Right ventricle myocardium superior (tissue), 1 donor: ENCODE measurements around the gene ANKRD9. TPM values are rescaled to one million over a fixed set of nuclear protein-coding genes. Genes with fewer than 3 reads are reported as not detected.

Experiments used
- ATAC-seq: fragments of 200-7000 bp; cut with Tn5 transposase; one replicate; pipeline ENCODE4 v1.9.1; 2020; ENCODE audit warnings: mild to moderate bottlenecking; ENCODE audit not compliant: poor library complexity
- DNase-seq: peaks from one replicate; pipeline ENCODE4 v3.0.0-alpha.2; 2020
- intact Hi-C: fragments of 100-400 bp; cut with DNase I; formaldehyde crosslinking; loops from one replicate; pipeline ENCODE4 v1.11.2; 2022
- total RNA-seq: library from RNA; stranded (reverse); fragmentation: NEBNext Ultra II Directional; extraction: Animal tissue kit (Norgen Biotek cat#: 25700); gene quantifications from one replicate; pipeline ENCODE4 v1.2.1, GENCODE V29; 2021
- donor health status: DM: no; HTN: yes; CAD: no; lungs with severe emphysema.

Gene ANKRD9
- total RNA-seq, 1 donor from 2014 or later = 159 TPM

DNA sequence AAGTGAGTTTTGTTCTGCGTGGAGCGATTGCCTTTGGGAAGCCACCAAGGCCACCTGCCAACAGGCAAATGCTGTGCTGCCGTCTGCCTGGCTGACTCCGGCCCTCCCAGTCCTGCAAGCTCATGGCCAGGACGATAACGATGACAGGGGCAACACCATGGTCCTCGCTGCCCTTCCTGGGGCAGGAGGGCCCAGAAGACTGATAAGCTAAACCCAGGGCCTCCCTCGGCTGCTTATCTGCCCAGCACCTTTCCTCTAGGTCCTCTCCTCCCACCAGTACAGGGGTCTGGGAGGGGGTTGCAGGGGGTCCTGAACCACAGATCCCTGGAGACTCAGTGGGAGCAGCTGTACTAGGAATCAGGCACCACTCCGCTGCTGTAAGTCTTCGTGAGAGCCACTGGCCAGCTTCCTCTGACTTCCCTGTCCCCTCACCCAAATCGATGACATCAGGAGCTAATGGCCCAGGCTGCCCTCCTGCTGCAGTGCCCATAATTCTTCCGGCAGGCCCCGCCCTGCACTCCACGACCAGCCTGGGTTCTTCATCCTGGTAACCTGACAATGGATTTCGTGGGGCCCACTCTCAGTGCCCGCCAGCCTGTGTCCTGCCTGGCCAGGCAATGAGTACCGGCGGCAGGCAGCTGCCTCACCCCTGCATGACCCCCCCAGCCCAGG, 5.1 kb downstream of the ANKRD9 start:
- DNase-seq = peak; percentile 55
- intact Hi-C loops = no loop called here
- peak; percentile 5 for ATAC-seq

DNA sequence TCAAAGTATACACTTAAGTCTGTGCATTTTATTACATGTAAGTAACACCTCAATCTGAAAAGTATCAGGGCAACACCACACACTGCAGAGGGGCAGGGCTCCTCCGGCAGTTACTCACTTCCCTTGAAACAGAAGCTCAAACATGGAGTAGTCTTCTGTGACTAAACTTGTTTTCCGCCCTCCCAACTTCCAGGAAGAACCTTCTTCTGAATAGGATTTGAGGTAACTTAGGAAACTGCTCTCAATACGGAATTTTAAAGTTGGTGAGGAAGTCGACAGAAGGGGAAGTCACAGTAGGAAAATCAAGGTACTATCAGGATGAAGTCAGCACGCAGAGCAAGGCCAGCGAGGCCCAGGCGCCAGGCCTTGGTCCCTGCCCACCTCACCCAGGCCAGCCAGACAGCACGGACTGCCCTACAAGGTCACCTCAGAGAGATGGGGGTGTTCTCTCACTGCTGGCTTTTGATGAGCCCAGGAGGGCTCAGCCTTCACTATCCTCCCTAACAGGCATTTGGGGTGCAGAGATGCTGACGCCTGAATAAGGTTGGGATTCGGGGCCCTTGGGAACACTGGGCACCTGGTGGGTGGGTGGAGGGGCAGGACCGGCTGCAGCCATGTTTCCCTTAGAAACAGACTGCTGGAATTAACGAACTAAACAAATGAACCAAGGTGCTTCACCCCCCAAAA, 5.8 kb downstream of the ANKRD9 start:
- ATAC-seq = no peak
- intact Hi-C loops = no loop called here
- DNase-seq = peak; percentile 61

DNA sequence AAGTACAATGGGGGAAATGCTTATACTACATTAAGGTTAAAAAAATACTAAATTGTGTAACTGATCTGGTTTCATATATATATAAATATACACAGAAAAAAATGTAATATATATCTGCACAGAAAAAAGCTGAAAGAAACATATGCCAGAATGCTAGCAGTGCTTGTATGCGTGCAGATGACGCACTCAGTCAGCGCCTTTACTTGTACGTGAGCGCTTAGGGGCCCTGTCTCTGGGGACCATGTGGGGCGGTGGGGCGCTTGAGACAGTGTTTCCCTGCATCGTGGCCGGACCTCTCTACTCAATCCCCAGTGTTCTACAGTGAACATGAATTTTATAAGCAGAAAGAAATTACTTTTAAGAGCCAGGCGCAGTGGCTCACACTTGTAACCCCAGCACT, 7.0 kb downstream of the ANKRD9 start:
- DNase-seq = no peak
- no peak for ATAC-seq
- intact Hi-C loops = no loop called here

DNA sequence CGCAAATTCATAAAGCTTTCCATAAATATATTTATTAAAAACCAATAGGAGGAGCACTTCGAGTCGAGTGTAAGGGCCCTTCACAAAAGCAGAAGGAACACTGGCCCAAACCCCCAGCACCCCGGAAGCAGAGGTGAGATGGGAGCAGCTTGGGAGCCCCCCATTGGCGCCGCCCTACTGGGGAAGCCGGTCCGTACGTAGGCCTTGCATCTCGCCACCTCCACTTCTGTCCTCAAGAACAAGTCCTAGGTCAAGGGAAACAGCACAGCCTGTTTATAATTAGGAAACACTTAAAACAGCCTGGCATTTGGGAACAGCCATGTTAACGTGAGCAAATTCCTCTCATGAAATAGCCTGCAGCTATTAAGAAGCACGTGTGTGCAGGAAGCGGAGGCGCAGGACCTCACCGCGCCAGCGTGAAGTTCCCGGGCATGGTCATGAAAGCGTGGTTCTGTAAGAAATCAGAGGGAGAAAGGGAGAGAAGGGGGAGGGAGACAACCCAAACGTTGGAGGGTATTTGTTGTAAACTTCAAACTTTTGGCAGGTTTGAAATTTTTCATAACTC, 7.7 kb downstream of the ANKRD9 start:
- peak; percentile 51 for DNase-seq
- peak; percentile 2 for ATAC-seq
- intact Hi-C loops = no loop called here

DNA sequence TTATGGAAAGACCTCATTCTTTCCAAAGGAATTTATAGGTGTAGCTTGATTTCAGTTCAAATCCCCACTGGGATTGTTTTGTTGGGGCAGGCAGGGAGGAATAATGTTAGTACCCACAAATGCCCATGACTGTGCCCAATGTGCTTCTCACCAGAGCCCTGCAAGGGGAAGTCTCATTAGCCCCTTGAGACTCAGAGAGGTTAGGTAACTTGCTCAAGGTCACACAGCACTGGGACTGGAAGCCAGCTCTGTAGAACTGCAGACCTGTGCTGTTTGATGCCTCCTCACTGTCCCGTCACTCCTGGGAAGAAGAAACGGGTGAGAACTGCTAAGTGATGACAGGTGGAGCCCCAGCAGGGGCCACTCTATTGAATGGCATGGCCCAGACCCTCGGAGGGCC, 8.9 kb downstream of the ANKRD9 start:
- ATAC-seq (no peak), DNase-seq (no peak)
- intact Hi-C loops = no loop called here

DNA sequence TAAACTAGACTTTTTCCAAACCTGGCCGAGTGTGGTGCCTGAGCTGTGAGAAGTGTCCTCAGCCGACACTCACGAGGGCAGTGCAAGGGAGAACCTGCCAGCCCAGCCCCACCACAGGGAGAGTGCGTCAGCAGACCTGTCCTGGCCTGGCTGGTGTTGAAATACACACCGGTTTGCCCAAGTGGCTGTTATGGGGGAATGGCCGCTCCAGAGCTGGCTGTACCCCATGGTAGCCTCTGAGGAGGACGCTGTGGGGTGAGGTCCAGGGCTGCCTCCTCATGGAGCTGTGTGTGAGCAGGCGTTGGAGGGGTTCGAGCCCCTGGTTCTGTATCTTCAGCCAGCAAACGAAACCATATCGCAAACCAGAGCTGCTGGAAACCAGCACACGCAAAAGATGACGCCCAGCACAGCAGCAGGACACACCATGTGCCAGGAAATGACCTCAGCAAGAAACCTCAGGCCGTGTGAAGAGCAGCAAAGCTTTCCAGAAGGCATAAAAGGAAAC, 9.4 kb downstream of the ANKRD9 start:
- DNase-seq (peak; percentile 82), ATAC-seq (peak; percentile 72)
- intact Hi-C loops = no loop called here

DNA sequence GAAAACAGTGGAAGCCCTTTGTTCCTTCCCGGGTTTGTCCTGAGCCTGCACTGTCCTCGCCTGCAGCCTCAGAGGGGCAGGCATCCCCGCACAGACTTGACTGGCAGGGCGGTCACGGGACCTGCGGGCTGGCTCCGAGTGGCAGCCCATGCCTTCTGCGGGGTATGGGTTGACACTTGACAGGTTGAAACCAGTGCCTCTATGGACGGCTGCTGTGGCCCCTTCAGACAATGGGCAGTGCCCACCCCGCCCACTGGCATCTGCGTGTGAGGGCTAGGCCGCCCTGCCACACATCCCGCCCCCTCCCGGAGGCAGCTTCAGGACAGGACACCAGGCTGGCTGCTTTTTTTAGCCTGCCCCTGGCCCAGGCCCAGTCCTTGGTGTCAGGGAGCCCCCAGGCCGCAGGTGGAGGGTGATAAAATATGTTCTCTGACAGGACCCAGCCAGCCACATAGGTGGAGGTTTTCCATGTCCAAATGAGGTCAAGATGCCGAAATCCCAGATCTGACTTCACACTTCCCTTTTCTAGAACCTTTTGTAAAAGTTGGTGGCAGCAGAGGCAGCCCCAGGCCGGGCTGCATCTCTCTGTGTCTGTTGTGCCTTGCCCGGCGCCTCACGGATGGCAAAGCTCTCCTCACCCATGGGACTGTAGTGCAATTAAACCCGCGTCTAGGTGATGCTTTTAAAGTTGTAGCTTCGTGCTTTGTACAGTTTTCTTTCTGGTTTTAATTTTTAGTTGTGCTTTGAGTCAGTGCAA, 10.0 kb downstream of the ANKRD9 start:
- peak; percentile 91 for DNase-seq
- intact Hi-C loops = no loop called here
- peak; percentile 74 for ATAC-seq

DNA sequence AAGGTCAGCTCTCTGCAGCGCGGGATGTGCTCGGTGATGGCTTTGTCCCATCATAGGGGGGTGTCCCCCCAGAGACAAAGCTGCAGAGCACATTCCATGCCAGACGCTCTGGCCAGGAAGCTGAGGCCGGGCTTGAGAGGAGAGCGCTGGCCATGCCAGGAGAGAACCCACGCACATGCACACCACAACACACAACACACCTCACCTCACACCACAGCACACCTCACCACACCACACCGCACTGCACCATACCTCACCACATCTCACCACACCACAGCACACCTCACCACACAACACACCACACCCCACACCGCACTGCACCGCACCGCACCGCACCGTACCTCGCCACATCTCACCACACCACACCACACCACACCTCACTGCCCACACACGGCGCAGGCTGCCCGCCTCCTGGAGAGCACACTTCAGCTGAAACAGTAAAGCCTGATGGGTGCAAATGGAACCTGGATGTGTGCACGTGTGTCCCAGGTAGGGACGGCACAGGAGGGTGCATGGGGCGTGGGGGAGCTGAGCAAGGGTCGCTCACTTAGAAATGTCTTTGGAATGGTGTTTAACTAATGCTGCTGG, 10.8 kb downstream of the ANKRD9 start:
- no peak for DNase-seq
- intact Hi-C loops = no loop called here
- no peak for ATAC-seq

DNA sequence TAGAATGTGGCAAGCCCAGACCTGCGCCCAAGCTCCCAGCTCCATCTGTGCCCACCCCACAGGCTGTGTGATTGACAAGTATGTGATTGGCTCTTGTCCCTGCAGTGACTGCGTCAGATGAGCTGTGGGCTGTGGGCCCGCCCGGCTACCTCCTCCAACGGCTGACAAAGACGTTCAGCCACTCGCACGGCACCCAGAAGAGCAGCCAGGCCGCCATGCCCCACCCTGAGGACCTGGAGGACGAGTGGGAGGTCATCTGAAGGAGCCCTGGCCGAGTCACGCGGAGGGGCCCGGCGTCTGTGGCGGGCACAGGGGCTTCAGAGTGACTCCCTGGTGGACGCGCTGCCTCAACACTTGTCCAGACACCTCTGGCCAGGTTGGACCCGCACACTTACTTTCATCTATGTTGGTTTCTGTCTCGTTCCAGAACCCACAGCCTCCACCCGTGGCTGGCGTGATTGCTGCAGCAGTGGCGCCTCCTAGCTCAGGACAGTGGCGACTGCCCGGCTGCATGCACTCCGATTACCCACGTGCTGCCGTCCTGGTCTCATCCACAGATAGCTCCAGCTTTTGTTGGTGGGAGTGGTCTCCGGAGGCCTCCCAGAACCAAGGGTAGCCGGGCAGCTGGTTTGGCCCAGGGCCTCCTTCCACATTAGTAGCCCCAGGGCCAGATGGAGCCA, 11.4 kb downstream of the ANKRD9 start:
- peak; percentile 53 for DNase-seq
- intact Hi-C loops = no loop called here

DNA sequence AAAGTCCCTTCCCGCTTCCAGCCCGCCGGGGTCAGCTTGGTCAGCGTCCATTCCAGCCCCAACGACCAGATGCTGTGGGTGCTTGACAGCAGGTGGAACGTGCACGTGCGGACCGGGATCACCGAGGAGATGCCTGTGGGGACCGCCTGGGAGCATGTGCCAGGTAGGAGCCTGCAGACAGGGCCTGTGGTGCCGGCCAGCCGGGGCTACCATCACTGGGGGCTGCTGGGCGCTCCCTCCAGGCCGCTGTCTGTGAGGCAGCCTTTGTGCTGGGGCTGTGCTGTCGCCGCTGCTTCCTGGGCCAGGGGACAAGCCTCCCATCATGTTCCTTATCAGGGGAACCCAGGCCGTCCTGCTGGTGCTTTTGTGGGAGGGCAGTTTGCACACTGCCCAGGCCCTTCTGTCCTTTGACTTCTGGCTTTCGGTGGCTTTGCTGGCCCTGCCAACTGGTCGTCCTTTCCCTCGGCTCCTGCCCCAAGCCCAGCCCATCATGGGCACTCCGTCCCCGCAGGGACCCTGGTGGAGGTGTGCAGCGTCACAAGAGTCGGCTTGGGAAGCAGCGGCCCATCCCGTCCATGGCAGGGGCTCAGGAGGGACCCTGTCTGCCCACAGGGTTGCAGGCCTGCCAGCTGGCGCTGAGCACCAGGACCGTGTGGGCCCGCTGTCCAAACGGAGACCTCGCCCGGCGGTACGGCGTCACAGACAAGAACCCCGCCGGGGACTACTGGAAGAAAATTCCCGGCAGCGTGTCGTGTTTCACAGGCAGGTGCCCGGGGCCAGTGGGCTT, 12.4 kb downstream of the ANKRD9 start:
- ATAC-seq = no peak

More for the DNA sequence above, 11.4 kb downstream of the ANKRD9 start:
- no peak for ATAC-seq

DNA sequence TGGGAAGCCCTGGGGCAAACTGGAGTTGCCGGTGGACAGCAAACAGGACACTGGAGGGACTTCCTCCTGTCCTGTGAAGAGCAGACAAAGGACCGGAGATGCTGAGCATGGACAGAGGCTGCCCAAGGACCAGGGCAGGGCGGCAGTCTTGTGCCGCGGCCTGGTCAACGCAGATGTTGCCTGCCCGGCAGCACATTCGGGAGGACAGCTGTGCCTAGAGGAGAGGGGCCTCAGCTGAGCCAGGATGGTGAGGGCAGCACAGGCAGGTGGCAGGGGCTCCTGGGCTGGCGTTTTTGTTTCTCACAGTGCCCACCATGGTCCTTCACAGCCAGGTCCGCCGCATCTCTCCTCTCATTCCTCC, 13.3 kb downstream of the ANKRD9 start:
- DNase-seq = no peak
- ATAC-seq = no peak
- intact Hi-C loops = no loop called here

More for the DNA sequence above, 12.4 kb downstream of the ANKRD9 start:
- intact Hi-C loops = no loop called here
- no peak for DNase-seq

DNA sequence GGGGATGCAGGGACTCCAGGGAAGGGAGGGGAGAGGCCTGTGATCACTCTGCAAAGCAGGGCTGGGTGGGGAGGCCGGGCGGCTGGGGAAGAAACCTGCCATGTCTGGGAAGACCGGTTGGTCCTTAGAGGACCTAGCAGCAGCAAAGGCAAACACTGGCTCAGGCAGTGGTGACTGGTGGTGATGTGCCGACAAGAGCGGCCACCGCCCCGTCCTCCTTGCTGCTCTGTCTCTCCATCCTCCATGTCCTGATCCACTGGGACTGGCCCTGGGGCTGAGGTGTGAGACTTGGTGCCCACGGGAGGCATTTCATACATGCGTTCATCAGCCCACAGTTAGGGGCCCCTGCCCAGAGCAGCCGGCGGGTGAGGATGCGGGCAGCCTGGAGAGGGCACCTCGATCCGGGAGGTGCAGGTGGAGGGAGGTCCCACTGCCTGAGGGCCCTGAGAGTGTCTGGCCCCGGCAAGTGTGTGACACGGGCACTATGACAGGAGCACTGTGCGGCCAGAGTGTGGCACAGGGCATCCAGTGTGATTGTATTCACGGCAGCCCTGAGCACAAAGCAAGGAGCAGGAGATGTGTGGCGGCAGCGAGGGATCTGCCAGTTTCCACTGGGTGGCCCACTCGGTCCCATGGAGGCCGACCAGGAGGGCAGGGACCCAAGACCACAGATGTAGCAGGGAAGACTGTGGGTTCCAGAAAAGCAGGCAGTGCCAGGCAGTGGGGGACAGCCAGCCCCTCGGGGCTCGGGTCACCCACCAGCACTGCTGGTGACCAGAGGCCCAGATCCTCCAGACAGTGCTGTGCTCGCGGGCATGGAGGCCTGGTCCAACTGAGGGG, 13.9 kb downstream of the ANKRD9 start:
- no peak for DNase-seq
- intact Hi-C loops = no loop called here
- ATAC-seq = no peak

DNA sequence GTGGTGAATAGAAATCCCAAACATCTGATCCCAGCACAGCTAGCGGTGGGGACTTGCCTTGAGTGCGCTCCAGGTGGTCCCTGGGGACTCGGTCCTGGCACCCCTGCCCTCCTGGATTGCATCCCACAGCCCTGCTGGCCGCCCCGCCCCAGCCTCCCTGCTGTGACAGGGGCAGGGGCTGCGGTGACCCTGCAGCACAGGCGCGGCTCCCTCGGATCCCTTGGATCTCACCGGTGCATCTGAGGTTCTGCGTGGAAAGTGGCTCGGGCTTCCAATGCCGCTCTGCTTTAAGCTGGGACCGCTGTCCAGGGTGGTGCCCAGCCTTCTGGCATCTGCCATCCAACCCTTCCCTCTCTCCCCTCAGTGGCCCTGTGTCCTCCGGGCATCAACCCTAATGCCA, 16.0 kb downstream of the ANKRD9 start:
- intact Hi-C loops = no loop called here
- DNase-seq = peak; percentile 28
- ATAC-seq = no peak

DNA sequence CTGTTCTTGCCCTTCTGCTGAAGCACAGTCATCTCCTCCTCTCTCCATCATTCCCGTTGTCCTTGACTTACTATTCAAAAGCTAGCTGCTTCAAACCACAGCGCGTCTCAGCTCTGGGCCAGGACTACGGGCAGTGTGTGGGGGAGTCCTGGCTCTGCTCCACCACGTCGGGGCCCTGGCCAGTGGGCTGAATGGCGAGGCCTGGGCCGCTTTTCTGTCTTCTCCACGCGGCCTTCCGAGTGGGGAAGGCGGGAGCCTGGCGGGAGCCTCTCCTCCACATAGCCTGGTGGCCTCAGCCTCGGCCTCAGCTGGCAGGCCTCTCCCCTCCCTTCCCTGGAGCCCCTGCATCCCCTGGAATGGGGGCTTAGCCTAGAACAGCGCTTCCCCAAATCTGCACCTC, 16.5 kb downstream of the ANKRD9 start:
- DNase-seq = peak; percentile 16
- intact Hi-C loops = no loop called here

DNA sequence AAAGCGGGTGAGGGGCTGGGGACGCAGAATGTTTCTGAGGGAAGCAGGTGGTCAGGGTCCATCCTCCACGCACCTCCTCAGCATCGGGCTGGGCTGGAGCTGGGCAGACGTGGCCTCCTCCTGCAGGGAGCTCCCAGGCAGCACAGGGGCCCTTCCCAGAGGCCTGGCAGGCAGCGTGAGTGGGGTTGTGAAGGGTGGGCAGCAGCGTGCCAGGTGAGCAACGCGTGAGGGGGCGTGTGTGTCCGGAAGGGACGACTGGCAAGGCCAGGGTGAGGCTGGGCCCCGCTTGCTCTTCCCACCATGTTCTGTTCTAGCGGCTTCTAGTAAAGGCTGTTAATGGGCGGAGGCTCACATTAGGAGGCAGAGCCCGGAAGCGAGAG, 17.1 kb downstream of the ANKRD9 start:
- DNase-seq (peak; percentile 10), ATAC-seq (no peak)
- intact Hi-C loops = no loop called here

More for the DNA sequence above, 16.5 kb downstream of the ANKRD9 start:
- no peak for ATAC-seq

DNA sequence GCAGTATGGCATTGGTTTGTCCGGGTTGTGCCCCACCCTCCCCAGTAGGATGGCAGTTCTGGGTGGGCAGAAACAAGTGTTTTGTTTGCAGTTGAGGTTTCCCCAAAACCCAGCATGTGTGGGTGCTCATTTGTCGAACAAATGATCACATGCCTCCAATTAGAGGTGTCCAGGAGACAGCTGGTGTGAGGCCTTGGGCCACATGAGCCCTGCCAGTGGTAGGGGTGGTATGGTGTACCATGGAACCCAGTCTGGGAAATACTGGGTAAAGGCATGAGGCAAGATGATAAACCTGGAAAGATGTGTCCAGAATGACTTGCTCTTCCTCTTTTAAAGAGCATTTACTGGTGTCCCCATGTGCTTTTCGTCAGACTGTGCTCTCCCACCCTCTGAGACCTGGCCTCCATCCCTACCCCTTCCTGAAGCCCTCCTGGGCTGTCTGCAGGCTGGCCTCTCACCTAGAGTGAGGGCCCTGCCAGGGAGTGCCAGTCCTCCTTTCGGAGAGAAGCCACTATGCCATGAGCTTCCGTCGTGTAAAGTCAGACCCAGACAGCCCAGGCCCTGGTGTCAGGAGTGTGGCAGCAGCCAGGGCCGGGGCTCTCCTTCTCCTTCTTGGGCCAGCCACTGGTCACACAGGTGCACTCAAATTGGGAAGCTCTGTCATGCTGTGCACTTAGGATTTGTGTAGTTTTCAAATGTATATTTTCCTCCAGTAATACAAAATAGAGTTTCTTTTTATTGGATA, 17.6 kb downstream of the ANKRD9 start:
- intact Hi-C loops = no loop called here
- ATAC-seq (no peak), DNase-seq (peak; percentile 20)
